ENCODE data around the gene ARVCF.

Gene ARVCF

DNA sequence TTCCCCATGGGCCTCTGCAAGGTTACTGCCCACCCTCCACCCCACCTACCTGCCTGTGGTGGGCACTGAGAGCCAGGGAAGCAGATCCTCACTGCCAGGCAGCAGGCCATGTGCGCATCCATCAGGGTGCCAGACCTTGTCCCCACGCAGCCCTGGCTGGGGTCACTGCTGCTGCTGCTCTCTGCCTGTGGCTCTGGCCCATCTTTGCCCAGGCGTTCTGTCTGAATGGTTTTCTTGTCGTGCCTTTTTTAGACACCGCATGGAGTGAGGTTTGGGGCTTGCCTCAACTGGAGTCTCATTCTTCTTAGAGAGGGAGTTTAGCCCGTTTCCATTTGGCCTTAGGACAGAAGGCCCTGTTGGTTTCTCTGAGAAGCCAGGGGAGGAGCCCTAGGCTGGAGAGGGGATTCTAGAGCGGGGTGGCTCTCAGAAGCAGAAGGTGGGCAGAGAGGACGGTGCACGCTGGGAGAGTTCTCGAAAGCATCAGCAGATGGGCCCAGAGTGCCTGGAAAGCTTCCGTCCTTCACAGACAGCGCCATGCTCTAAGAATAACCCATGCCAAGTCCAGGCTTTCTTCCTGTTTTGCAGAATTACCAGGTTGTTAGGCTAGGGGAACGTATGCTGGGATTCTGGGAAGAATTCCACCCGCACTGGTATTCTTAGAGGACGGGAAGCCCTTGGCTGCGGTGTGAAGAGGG lies 12.4 kb upstream of the ARVCF start:
- DNase-seq: no peak

DNA sequence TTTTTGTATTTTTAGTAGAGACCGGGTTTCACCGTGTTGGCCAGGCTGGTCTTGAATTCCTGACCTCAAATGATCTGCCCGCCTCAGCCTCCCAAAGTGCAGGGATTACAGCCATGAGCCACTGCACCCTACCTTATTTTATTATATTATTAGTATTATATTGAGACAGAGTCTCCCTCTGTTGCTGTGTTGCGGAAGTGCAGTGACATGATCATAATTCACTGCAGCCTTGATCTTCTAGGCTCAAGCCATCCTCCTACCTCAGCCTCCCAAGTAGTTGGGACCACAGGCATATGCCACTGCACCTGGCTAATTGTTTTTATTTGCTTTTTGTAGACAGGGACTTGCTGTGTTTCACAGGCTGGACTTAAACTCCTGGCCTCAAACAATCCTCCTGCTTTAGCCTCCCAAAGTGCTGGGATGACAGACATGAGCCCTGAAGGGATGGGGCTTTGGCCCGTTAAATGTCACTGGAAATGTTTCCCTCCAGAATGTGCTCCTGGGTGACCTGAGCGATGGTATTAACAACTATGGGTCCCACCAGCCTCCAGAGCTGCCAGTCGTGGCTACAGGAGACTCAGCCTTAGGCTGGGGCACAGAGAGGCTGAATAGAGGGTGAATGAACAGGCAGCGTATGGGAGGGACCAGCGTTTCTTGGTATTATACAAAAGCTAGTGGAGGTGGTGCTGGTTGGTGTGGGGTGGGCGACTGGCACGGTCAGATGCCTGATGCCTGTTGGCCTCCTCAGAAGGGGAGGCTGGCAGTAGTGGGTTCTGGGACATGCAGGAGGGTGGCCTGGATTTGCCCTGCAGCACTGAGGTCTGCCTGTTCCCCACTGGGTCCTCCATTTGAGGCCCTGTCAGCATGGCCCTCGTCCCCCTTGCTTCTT lies 11.6 kb upstream of the ARVCF start:
- DNase-seq: no peak

DNA sequence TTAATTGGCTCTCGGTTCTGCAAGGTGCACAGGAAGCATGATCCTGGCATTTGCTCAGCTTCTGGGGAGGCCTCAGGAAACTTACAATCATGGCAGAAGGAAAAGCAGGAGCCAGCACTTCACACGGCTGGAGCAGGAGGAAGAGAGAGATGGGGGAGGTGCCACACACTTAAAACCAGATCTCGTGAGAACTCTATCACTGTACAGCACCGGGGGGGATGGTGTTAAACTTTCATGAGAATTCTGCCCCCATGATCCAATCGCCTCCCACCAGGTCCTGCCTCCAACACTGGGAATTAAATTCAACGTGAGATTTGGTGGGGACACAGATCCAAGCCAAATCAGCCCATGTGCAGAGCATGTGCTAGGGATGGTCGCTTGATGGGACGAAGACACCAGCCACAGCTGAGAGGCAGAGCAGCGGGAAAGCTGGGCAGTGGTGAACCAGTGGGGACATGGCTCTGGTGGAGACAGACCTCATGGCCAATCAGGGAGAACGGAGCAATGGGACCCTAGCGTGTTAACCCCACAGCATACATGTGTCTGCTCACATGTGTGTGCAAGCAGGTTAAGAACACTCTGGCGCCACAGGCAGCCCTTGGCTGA lies 10.5 kb upstream of the ARVCF start:
- DNase-seq: no peak

DNA sequence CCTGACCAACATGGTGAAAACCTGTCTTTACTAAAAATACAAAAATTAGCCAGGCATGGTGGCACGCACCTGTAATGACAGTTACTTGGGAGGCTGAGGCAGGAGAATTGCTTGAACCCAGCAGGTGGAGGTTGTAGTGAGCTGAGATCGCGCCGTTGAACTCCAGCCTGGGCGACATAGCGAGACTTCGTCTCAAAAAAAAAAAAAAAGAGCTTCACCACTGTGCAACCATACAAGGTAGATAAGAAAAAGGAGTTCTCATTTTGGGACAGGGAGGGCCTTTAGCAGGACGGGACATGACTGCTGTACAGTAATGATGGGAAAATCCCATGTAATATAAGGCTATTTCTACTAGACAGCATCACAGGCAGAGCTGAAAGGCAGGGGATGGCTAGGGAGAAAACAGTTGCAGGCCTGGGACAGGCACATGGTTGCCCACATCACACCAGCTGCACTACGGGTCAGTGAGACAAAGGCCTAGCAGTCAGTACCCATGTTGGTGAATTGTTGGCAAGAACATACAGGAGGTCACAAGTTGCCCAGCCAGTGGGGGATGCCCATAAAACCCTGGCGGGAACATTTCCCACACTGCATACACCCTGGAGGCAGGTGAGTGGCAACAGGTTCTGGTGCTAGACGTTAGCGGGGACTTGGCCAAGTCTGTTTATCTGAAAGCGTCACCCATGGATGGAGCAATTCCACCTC lies 9.7 kb upstream of the ARVCF start:
- DNase-seq: no peak

GRCh38 chr22:20025401-20026203 lies 9.0 kb upstream of the ARVCF start:
- no peak for DNase-seq

GRCh38 chr22:20024650-20025397 lies 8.2 kb upstream of the ARVCF start:
- DNase-seq: no peak

GRCh38 chr22:20024225-20024624 lies 7.6 kb upstream of the ARVCF start:
- no peak for DNase-seq

- DNase-seq: no peak
These were observed 6.5 kb upstream of the ARVCF start for GRCh38 chr22:20022978-20023613.

DNA sequence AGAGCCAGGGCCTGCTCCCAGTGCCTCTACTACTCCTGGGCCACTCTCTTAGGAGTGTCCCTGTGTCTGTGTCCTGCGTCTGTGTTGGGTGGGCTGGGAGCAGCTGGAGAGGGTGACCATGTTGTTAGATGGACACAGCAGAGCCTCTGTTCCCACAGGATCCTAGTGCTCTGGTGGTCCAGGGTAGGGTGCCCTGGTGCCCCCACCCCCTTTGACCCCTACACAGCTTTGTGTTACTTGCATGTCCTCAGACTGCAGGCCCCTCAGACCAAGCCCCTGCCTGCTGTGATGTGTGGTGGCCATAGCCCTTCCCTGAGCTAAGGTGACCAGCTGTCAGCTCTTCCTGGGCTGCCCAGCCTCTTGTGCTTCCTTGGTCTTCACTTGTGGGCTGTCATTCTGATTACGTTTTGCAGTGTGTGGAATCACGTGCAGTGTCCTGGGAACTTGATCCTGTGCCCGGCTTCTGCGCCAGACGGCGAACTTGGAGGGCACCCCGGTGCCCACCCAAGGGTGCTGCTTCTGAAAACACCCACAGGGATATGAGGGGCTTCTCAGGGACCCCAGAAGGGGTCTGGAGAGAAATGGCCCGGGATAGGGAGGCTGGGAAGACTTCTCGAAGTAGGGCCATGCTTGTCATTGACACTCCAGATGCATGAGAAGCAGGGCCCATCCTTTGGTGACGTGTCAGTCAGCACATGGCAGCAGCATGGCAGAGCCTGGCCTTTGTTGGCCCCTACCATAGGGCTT lies 5.8 kb upstream of the ARVCF start:
- DNase-seq: no peak

DNA sequence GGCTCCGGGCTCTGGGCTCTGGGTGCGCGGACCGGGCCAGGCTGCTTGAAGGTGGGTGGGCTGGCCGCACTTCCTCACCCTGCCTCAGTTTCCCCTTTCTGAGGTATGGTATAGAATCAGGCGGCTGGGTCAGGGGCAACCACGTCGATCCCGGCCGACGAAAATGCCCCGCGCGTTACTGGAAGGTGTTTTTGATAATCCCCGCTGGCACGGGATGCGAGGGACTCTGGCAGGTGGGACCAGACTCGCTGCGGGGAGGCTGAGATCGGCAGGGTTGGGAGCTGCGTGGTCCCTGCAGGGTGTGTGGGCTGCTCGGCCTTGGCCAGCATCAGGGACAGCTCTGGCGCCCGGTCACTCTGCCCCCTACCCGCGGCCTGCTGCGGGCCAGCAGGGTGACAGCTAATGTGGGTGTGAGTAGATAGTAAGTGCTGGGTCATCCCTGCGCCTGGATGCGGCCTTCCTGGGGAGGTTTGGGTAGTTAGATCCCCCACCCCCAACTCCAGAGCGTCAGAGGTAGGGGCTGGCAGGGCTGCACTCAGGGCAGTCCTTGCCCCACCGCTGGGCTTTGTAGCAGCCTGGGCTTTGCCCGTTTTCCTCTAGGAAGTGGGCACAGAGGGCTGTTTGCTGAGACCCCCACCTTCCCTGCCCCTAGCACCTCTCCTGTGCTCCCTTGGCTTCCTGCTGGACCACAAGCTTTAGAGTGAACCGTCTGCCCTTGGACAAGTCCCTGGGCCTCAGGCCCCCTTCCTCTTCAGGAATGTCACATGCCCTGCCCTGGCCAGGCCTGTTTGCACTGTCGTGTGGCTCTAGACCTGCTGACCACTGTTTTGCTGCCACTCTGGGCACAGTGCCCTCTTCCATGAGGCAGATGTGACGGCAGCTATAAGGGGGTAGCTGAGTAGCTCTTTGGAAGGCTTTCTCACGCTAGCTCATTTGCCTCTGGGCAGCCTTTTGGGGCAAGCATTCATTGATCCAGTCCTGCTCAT lies 4.9 kb upstream of the ARVCF start:
- no peak for DNase-seq

GRCh38 chr22:20020533-20021195 lies 4.0 kb upstream of the ARVCF start, which contains the start of gene TANGO2:
Gene TANGO2 (plus strand): TSS chr22:20021110. CDS start chr22:20036799, 15,689 bp downstream.
- DNase-seq: peak; percentile 84 to 94

DNA sequence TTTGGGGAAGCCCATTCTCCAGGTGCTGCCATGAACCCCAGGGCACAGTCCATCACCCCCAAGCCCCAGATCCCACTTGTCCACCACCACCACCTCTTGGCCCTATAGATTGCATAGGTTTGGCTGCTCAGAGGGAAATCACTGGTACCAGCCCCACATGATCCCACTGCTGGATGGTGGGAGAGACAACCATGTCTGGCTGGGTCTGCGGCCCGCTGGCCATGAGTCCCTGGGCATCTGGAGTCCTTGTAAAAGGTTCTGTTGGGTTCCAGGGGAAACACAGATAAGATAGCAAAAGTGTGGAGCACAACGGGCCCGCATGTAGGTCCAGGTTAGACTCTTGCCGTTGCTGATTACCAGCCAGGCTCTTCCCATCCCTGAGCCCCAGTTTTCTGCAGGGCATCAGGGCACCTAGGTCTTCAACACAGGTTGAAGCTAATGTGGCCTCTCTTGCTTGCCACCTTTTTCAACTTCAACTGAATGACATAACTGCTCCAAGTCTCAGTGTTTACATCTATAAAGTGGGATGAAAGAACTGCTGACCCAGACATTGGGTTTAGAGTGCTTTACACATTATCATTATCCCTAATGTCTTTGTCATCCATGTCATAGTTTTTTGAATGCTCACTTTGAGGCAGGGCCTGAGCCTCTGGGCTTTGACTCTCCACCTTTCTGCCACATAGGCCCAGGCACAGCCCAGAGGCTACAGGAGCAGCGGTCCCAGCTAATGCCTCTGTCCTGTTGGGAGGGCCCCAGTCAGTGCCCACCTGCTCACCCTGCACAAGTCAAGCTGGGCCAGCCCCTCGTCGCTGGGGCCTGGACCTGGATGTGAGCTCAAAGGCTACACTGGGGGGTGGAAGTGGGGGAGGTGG lies 3.3 kb upstream of the ARVCF start:
- DNase-seq: no peak

- no peak for DNase-seq
These were observed 1.4 kb upstream of the ARVCF start for GRCh38 chr22:20018001-20018400.

DNA sequence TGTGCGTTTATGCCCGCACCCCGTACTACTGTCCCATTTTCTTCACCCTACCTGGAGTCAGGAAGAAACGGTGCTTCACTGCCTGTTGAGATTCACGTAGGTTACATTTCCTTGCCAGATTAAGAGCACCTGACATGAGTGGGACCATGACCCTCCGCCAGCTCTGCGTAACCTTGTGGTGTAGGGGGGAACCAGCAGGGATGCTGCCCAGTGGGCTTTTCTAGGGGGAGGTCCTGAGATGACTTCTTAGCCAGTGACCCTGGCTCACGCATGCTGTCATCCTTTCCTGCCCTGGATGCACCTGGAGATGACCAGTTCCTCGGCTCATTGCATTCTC lies 967 bp upstream of the ARVCF start:
- no peak for DNase-seq

DNA sequence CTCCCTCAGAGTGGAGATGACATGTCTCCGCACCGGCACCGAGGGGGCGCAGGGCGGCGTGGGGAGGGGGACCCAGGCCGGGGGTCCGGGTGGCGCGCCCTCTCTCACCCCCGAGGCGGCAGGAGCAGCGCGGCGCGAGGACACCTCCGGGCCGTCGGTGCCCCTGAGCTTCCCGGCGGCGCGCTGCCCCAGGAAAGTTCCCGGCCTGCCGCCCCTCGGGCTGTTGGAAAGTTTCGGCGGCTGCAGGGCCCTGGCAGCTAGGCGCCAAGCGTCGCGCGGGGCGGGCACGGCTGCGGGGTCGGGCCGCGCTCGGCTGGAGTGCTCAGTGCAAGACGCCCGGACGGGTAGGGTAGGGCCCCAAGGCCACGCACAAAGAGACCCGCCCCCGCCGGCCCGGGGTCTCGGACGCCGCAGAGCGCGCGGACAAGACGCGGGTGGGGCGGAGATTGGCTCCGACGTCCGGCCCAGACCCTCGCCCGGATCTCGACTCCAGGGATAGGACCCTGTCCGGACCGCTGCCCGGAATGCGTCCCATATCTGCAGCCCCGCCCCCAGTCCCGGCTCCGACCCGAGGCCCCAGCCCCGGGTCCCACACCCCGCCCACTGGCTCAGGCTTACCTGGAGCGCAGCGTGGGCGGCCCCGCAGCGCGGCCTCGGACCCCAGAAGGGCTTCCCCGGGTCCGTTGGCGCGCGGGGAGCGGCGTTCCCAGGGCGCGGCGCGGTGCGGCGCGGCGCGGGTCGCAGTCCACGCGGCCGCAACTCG lies 471 bp downstream of the ARVCF start:
- DNase-seq: no peak

- no peak for DNase-seq
These were observed 1.4 kb downstream of the ARVCF start for GRCh38 chr22:20015187-20015625.

Measured in NCI-H1930 (cell line).